Measurements from ENCODE around the gene THAP4.
"Not testable (repeated sequence)": the region's sequence is repeated elsewhere in the genome, so short reads cannot be mapped to it uniquely, and the experiment has no call there.

The THAP4 gene

GRCh38 chr2:241577413-241578122 lies 59.4 kb downstream of the THAP4 start:
- no peak for DNase-seq

DNA sequence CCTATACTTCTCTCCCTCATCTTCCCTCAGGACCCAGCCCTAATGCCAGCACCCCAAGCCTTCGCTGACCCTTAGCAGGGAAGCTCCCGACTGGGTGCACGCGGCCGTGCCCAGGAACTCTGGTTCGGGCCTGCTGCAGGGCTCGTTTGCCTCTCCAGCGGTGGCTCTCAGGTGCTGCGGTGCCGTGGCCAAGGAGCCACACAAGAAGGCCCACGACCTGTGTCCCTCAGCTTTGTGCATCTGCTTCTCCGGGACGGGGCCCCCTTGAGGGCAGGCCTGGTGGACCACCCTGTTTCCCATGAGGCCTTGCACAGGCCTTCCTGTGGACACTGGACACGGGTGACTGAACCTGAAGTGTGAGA lies 60.7 kb downstream of the THAP4 start:
- DNase-seq, result no peak

- no peak for DNase-seq
Measured at GRCh38 chr2:241575624-241576292, 61.2 kb downstream of the THAP4 start.

GRCh38 chr2:241574911-241575623 lies 61.9 kb downstream of the THAP4 start:
- DNase-seq, result no peak

- no peak for DNase-seq
Measured at GRCh38 chr2:241573741-241574140, 63.2 kb downstream of the THAP4 start.

GRCh38 chr2:241572915-241573651 lies 63.9 kb downstream of the THAP4 start:
- not testable (repeated sequence) for DNase-seq

GRCh38 chr2:241571821-241572620 lies 64.9 kb downstream of the THAP4 start:
- DNase-seq, result no peak

GRCh38 chr2:241570961-241571581 lies 65.9 kb downstream of the THAP4 start:
- DNase-seq, result no peak

DNA sequence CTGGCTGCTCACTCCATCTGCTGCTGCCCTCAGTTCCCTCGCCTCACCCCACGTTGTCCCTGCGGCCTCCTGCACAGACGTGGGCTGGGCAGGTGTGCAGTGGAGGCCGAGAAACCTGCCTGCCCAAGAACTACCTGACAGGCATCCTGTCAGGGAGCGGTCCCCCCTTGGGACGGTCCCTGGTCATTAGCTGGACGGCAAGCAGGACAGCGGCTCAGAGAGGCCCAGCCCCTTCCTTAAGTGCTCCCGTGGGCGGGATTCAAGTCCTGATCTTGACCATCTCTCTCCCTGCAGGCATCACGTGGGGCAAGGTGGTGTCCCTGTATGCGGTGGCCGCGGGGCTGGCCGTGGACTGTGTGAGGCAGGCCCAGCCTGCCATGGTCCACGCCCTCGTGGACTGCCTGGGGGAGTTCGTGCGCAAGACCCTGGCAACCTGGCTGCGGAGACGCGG lies 67.1 kb downstream of the THAP4 start:
- no peak for DNase-seq

DNA sequence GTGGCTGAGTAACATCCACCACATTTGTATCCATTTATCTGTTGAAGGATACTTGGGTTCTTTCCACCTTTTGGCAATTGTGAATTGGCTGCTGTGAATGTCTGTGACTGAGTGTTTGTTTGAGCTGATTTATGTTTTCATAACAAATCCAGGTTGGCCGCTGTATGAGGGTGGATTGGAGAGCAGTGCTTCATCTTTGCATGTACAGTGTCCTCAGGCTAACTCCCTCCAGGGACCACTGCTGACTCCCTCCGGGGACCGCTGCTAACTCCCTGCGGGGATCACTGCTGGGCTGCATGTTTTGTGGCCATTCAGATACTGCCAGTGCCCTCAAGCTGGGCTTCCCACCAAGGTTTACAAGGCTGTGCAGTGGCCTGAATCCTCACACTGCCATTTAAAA lies 68.2 kb downstream of the THAP4 start:
- no peak for DNase-seq

DNA sequence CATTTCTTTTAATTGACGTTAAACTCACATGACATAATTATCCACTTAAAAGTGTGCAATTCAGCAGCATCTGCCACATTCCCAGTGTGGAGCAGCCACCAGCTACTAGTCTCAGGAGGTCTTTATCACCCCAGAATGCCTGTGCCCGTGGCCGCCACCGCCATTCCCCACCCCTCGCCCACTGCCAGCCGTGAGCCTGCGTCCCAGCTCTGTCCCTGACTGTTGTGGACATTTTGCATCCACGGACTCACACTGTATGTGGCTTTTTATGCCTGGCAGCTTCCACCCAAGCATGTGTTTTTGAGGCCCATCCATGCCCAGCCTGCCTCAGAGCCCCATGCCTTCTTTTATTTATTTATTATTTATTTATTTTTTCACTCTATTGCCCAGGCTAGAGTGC lies 69.2 kb downstream of the THAP4 start:
- no peak for DNase-seq

- not testable (repeated sequence) for DNase-seq
Measured at GRCh38 chr2:241567266-241567665, 69.7 kb downstream of the THAP4 start.

- no peak for DNase-seq
Measured at GRCh38 chr2:241566468-241566867, 70.5 kb downstream of the THAP4 start.

DNA sequence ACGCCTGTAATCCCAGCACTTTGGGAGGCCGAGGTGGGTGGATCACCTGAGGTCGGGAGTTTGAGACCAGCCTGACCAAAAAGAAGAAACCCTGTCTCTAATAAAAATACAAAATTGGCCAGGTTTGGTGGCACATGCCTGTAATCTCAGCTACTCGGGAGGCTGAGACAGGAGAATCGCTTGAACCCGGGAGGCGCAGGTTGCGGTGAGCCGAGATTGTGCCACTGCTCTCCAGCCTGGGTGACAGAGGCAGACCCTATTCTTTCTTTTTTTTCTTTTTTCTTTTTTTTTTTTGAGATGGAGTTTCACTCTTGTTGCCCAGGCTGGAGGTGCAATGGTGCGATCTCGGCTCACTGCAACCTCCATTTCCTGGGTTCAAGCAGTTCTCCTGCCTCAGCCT lies 70.9 kb downstream of the THAP4 start:
- not testable (repeated sequence) for DNase-seq

DNA sequence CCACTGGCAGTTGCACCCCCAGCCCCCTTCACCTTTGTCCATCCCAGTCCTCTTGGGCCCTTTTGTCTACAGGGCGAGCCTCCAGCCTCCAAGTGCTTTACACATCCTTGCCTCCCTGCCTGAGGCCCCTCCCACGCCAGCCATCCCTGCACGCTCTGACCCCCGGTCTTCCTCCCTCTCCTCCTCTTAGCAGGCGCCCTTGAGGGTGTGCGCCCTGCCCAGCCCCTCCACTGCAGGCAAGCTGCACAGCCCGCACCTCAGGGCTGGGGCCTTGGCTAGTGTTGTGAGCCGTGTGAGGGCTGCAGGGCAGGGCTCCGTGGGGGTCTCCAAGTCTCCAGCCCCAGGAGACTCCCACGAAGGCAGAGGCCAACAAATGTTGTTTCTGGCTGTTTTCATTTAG lies 71.5 kb downstream of the THAP4 start:
- DNase-seq, result no peak

GRCh38 chr2:241564596-241565410 lies 72.2 kb downstream of the THAP4 start:
- no peak for DNase-seq

DNA sequence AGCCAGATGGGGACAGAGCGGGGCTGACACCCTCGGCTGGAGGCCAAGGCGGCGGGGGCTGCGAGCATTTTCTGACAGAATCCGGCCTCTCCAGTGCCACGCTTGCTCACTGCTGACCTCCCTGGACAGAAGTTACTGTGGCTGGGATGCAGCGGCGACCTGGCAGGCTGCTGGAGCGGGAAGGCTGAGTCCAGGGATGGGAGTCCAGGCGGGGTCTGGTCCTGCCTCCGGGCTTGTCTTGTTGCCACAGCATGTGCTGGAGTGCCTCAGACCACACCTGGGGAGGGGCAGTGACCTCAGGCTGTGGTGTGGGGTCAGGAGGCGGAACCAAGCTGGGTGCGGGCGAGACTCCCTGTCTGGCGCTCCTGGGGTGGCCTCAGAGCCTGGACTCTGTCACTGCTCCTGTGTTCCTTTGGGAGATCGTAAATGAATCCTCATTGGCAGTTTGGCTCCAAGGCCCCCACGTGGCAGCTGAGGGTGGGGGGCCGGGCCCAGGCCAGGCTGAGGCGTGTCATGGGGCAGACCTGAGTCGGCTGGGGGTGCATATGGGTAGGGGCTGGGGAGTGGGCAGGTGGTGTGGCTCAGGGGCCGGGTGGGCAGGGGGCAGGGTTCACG lies 72.9 kb downstream of the THAP4 start:
- no peak for DNase-seq

- DNase-seq, result no peak
Measured at GRCh38 chr2:241563571-241563980, 73.4 kb downstream of the THAP4 start.

DNA sequence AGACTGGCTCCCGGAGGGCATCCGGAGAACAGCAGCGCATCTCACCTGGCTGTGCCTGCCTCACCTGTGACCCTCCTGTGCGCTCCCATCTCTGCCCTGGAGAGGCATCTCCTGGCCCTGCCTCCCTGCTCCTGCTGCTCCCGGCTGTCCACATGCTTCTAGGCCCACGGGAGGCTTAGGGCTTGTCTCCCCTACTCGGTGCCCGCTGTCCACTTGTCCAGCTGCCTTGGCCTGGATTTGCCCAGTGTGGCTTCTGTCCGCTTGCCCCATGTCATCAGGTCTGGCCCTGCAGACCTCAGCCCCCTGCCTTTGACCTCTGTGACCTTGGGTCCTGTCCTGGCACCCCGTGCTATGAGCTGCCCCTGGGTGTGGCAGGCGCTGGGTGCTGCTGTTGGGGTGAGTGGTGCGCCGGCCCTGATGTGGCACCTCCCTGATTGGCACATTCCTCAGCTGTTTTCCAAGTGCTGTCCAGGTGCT lies 73.9 kb downstream of the THAP4 start:
- no peak for DNase-seq

DNA sequence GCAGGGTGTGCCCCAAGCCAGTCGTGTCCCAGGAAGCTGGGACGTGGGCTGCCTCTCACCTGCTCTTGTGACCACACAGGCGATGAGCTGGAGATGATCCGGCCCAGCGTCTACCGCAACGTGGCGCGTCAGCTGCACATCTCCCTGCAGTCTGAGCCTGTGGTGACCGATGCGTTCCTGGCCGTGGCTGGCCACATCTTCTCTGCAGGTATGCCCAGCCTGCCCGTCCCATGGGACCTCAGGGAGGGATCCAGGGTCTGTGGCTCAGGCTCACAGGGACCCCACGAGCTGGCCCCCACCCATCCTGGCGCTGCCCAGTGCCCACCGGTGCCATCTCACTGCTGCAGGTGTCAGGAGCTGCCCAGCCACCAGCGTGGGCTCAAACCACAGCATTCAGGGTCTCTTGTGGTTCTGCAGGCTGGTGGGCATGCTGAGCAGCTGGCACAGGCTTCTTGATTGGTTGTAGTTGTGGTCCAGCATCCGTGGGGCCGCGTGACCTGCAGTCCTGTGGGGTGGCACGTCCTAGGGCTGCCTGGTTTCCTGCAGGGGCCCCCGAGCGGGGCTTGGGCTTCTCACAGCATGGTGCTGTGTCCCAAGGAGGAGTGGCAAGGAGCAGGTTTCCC lies 74.6 kb downstream of the THAP4 start:
- DNase-seq, result no peak

Measured in activated CD4-positive, alpha-beta T cell treated with anti-CD3 and anti-CD28 coated beads, Interleukin-2, amount 50 U/mL, for 48 hours (primary cell).